Measurements from ENCODE around the gene RBCK1.

DNA sequence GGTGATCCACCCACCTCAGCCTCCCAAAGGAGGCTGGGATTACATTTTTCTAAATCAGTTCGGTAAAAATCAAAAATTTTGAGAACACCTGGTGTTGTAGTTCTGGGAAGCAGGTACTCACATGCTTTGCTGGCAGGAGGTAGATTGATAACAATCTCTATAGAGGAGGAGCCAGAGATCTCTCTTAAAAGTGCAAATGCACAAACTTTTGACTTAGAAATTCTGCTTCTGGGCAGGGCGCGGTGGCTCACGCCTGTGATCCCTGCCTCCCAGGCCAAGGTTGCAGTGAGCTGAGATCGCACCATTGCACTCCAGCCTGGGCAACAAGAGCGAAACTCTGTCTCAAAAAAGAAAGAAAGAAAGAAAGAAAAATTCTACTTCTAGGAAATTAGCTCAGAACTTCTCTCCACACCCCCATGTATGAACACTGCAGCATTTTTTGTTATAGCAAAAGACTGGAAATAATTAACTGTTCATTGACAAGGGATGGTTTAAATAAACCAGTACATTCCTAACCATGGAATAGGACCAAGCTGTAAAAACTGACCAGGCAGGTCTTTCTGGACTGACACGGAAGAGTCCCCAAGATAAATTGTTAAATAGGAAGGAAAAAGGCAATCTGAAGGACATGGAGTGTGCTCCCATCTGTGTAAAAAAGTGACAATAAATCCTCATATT, 41.9 kb upstream of the RBCK1 start:
- TF ChIP-seq, protein P1, sequence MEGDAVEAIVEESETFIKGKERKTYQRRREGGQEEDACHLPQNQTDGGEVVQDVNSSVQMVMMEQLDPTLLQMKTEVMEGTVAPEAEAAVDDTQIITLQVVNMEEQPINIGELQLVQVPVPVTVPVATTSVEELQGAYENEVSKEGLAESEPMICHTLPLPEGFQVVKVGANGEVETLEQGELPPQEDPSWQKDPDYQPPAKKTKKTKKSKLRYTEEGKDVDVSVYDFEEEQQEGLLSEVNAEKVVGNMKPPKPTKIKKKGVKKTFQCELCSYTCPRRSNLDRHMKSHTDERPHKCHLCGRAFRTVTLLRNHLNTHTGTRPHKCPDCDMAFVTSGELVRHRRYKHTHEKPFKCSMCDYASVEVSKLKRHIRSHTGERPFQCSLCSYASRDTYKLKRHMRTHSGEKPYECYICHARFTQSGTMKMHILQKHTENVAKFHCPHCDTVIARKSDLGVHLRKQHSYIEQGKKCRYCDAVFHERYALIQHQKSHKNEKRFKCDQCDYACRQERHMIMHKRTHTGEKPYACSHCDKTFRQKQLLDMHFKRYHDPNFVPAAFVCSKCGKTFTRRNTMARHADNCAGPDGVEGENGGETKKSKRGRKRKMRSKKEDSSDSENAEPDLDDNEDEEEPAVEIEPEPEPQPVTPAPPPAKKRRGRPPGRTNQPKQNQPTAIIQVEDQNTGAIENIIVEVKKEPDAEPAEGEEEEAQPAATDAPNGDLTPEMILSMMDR (IDR thresholded peaks at IDR 0.05), result no peak
- no peak for TF ChIP-seq POLR2A (IDR thresholded peaks at IDR 0.05)

All from testis (tissue), 2 donors.